Pancreas (tissue), 10 donors: ENCODE data around the gene GTPBP8. TPM values are rescaled to one million over a fixed set of nuclear protein-coding genes. Genes with fewer than 3 reads are reported as not detected.

ENCODE experiments used
- ATAC-seq, 4 donors: fragments of 200-7000 bp; cut with Tn5 transposase; one replicate each; pipeline versions ENCODE4 v1.8.0 to v1.9.1; 2020; ENCODE audit warnings: mild to moderate bottlenecking in 4 of 4, moderate library complexity in 4 of 4
- DNase-seq, 6 donors: peaks; one replicate each; pipeline ENCODE4 v3.0.0-alpha.2; 2020
- FAIRE-seq: peaks from 2 replicates; lab custom pipeline; 2012; peaks lifted over from hg19 to GRCh38; lab: Jason Lieb, UNC
- H3K27ac ChIP-seq, 4 donors: fragments of 200-600 bp; sonication (generic); 1 replicate in 3 of 4; 2 replicates in 1 of 4; pipeline versions ENCODE4 v1.5.0 to v1.8.0; 2020
- H3K27me3 ChIP-seq, 4 donors: fragments of 200-600 bp; one replicate each; pipeline ENCODE4 v1.8.0; 2021
- H3K36me3 ChIP-seq, 3 donors: fragments of 200-600 bp; sonication (generic) in 1 of 3; one replicate each; pipeline versions ENCODE4 v1.5.0 to v1.8.0; 2020 to 2021
- H3K4me1 ChIP-seq, 3 donors: fragments of 200-600 bp; one replicate each; pipeline ENCODE4 v1.8.0; 2021
- H3K4me3 ChIP-seq, 4 donors: fragments of 200-600 bp; sonication (generic) in 2 of 4; one replicate each; pipeline versions ENCODE4 v1.5.0 to v1.8.0; 2020 to 2021
- H3K9me3 ChIP-seq, 4 donors: fragments of 200-600 bp; one replicate each; pipeline ENCODE4 v1.8.0; 2021
- WGBS, 2 donors: extraction: QIAGEN DNeasy Blood & Tissue Kit; methylation state at CpG; one replicate each; pipeline ENCODE4 v1.1.7; 2013; 5-methylcytosine and 5-hydroxymethylcytosine counted together
- intact Hi-C, 3 donors: fragments of 100-400 bp; cut with DNase I; formaldehyde crosslinking; loops; one replicate each; pipeline versions ENCODE4 v1.11.1 to v1.14.2; 2022
- polyA plus RNA-seq, 2 donors: library from polyadenylated mRNA; stranded (reverse); fragments of 200-250 nt; gene quantifications; one replicate each; pipeline ENCODE4 v1.2.3, GENCODE V29; 2013
- total RNA-seq, 6 donors: library from RNA; stranded (reverse); fragmentation: NEBNext Ultra II Directional in 4 of 6; extraction: Animal tissue kit (Norgen Biotek cat#: 25700) in 4 of 6; gene quantifications; one replicate each; pipeline versions ENCODE4 v1.2.1 to v1.2.4, GENCODE V29; 2021 to 2023
- TF ChIP-seq, protein P1 (sequence below), 4 donors: fragments of 200-600 bp; sonication (generic) in 3 of 4; IDR thresholded peaks; one replicate each; pipeline versions ENCODE4 v1.5.0 to v1.8.0; 2021; ENCODE audit warnings: antibody characterized with exemption in 4 of 4
- donor health status: healthy with polysubstance abuse.
- donor health status: DM: no; HTN: no; CAD: no; lungs with moderate emphysema.
- donor health status: DM: no; HTN: no; CAD: no.
- donor health status: control.
- donor health status: control.
- donor health status: Bipolar disorder and iron deficiency.
- donor health status: DM: yes; HTN: yes; CAD: no.
- donor health status: DM: no; HTN: no; CAD: no.
- donor health status: DM: no; HTN: no; CAD: no.
- donor health status: DM: yes; HTN: yes; CAD: no.

Gene GTPBP8
- total and polyA plus RNA-seq, 8 donors = 3.6 to 14.0 (median 7.5) TPM

DNA sequence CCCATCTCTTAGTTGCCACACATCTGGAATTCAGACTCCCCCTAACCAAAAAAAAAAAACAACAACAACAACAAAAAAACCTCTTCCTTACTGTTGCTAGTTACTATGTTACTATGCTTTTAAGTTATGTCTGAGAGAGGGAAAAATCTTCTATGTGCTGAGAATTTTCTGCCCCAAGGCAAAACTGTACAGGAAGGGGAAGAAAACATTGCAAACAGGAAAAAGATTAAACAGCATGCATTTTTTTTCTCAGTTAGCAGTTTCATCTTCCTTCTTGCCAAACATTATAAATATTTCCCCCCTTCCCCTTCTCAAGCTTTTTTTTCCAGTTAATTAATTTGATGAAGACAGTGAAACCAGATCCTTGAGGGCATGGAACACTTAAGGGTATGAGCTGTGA lies 14.8 kb upstream of the GTPBP8 start:
- FAIRE-seq (no peak), ATAC-seq (no peak), DNase-seq (no peak)
- intact Hi-C loops = loop anchor here in 2 of 3 donors (5.0 to 10.0 kb wide), 2 partner anchors 239 to 331 kb away; partner anchors contain the start of gene CCDC80 (in 1 of the 2)
- Histone ChIP-seq H3K4me3 (no peak overlapping the region), H3K27ac (no peak overlapping the region), H3K9me3 (no peaks in the 10 kb centered on the region), H3K36me3 (no peaks in the 10 kb centered on the region), H3K27me3 (no peaks in the 10 kb centered on the region), H3K4me1 (peaks cover 0 to 4% (median 0%) of the 10 kb centered on the region in 3 donors)
- TF ChIP-seq, protein P1, sequence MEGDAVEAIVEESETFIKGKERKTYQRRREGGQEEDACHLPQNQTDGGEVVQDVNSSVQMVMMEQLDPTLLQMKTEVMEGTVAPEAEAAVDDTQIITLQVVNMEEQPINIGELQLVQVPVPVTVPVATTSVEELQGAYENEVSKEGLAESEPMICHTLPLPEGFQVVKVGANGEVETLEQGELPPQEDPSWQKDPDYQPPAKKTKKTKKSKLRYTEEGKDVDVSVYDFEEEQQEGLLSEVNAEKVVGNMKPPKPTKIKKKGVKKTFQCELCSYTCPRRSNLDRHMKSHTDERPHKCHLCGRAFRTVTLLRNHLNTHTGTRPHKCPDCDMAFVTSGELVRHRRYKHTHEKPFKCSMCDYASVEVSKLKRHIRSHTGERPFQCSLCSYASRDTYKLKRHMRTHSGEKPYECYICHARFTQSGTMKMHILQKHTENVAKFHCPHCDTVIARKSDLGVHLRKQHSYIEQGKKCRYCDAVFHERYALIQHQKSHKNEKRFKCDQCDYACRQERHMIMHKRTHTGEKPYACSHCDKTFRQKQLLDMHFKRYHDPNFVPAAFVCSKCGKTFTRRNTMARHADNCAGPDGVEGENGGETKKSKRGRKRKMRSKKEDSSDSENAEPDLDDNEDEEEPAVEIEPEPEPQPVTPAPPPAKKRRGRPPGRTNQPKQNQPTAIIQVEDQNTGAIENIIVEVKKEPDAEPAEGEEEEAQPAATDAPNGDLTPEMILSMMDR (IDR thresholded peaks at IDR 0.05) = no peak

DNA sequence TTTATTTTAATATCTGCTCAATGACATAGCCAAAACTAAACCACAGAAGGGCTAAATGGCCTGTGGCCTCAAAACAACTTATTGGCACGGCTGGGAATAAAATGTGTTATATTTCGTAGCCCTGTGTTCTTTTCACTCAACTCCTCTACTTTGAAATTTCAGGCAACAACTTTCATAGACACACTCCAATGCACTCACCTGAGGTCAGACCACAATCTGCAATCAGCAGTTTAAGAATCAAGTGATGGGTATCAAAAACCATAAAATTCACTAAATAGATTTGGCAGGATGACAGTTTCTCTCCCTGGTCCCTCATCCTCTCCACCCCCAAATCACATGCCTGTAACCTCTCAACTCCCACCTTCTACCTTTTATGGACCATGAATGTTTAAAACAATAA lies 13.8 kb upstream of the GTPBP8 start:
- H3K4me1 ChIP-seq = peaks cover 0 to 4% (median 0%) of the 10 kb centered on the region in 3 donors
- intact Hi-C loops = loop anchor here in 2 of 3 donors (5.0 to 10.0 kb wide), 2 partner anchors 240 to 332 kb away; partner anchors contain the start of gene CCDC80 (in 1 of the 2)
- H3K36me3 ChIP-seq = no peaks in the 10 kb centered on the region
- H3K27ac ChIP-seq = no peak overlapping the region
- no peak for DNase-seq
- H3K9me3 ChIP-seq = no peaks in the 10 kb centered on the region
- TF ChIP-seq, protein P1 (IDR thresholded peaks at IDR 0.05) = no peak
- H3K4me3 ChIP-seq = no peak overlapping the region
- FAIRE-seq = no peak
- ATAC-seq = no peak
- 64 to 74% methylated on average over 2 of the region's 2 CpGs for WGBS, 2 donors
- H3K27me3 ChIP-seq = no peaks in the 10 kb centered on the region

DNA sequence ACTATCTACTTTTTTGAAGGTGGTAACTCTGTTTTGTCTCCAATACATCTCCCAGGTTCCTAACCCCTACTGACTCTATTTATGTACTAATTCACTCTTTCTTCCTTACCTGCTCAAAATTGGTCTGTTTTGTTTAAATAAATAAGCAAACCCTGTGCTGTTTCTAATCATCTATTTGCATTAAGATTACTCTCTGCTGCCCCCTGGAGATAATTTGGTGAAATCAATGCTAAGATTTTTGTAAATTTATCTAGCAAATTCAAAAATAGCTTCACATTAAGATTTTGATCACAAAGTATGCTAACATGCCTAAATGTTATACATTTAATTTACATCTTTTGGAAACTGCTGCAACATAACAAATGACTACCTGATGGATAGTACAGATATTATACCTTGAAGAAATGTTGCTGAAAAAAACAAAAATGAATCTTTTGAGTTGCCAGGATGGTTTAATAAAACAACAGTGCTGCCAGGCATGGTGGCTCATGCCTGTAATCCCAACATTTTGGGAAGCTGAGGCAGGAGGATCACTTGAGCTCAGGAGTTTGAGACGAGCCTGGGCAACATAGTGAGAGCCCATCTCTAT lies 11.4 kb upstream of the GTPBP8 start:
- Histone ChIP-seq H3K27me3 (no peaks in the 10 kb centered on the region), H3K4me3 (no peak overlapping the region), H3K4me1 (peaks cover 0 to 4% (median 0%) of the 10 kb centered on the region in 3 donors), H3K36me3 (no peaks in the 10 kb centered on the region), H3K9me3 (no peaks in the 10 kb centered on the region), H3K27ac (no peak overlapping the region)
- FAIRE-seq = peak; percentile 90
- TF ChIP-seq, protein P1 (IDR thresholded peaks at IDR 0.05) = peak; percentile 16 to 64 (median 46)
- no peak for DNase-seq
- peak in 3 of 4 donors; percentile 40 to 62 (median 48) for ATAC-seq
- WGBS, 2 donors = 57 to 73% methylated on average over 1 of the region's 1 CpG
- intact Hi-C loops = loop anchor here in 2 of 3 donors (5.0 to 10.0 kb wide), 2 partner anchors 242 to 335 kb away; partner anchors contain the start of gene CCDC80 (in 1 of the 2)

DNA sequence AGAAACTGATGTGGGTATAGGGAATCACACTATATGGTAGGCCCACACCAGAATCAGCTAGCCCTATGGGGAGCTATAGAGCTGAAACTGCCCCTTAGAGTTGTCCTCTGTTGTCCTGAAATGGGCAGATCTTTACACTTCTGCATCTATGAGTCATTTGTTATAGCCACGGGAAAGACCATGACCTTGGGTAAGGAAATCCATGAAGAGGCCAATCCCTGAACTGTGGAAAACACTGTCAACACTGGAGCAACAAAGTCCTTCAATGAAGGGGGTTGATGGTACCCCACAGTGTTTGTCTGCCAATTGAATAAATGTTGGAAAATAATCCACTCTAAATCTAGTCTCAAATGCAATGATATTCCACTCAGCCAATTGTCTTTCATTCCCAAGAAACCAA lies 10.7 kb upstream of the GTPBP8 start:
- DNase-seq (no peak), FAIRE-seq (no peak), ATAC-seq (no peak)
- TF ChIP-seq, protein P1 (IDR thresholded peaks at IDR 0.05) = no peak
- intact Hi-C loops = loop anchor here in 1 of 3 donors (10.0 kb wide), 1 partner anchor 335 kb away; the partner anchor contains the start of gene CCDC80
- Histone ChIP-seq H3K36me3 (no peaks in the 10 kb centered on the region), H3K27ac (no peak overlapping the region), H3K4me1 (peaks cover 0 to 4% (median 0%) of the 10 kb centered on the region in 3 donors), H3K27me3 (no peaks in the 10 kb centered on the region), H3K4me3 (no peak overlapping the region), H3K9me3 (no peaks in the 10 kb centered on the region)
- 4% methylated on average over 1 of the region's 1 CpG for WGBS, 2 donors

DNA sequence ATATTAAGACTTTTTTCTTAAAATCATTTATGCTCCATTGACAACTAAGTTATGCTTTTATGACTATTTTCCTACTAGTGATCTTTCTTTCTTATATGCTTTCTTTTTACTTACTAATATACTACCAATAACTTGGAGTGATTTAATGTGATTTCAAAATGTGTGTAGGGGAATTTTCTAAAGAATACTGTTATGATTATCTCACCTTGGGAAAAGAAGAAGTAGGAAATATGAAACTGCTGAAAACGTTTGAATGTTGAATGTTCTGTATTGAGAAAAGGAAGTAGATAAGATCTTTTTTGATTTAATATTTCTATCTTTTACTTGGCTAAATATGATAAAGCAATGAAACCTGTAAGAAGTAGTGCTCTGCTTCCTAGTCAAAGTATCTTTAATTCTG lies 8.1 kb upstream of the GTPBP8 start:
- TF ChIP-seq, protein P1 (IDR thresholded peaks at IDR 0.05) = no peak
- H3K27me3 ChIP-seq = no peaks in the 10 kb centered on the region
- DNase-seq (no peak), ATAC-seq (no peak), FAIRE-seq (no peak)
- intact Hi-C loops = loop anchor here in 1 of 3 donors (10.0 kb wide), 1 partner anchor 338 kb away; the partner anchor contains the start of gene CCDC80
- peaks cover 0 to 4% (median 3%) of the 10 kb centered on the region in 3 donors for H3K4me1 ChIP-seq
- H3K4me3 ChIP-seq = no peak overlapping the region
- H3K36me3 ChIP-seq = no peaks in the 10 kb centered on the region
- H3K27ac ChIP-seq = no peak overlapping the region
- H3K9me3 ChIP-seq = no peaks in the 10 kb centered on the region
- 18 to 19% methylated on average over 1 of the region's 1 CpG for WGBS, 2 donors
